Duodenal mucosa (tissue), 2 donors: ENCODE data around the gene GUSB.
"Not testable (repeated sequence)": the region's sequence is repeated elsewhere in the genome, so short reads cannot be mapped to it uniquely, and the experiment has no call there.

ENCODE experiments used
- H3K27ac ChIP-seq: one replicate; pipeline ENCODE4 v1.7.0; 2013; ENCODE audit warnings: low read depth, low read length
- H3K27me3 ChIP-seq, 2 donors: one replicate each; pipeline ENCODE4 v1.7.0; 2013; ENCODE audit warnings: low read length in 2 of 2, control low read depth in 1 of 2; ENCODE audit not compliant: insufficient read depth in 2 of 2, control insufficient read depth in 1 of 2
- H3K36me3 ChIP-seq, 2 donors: one replicate each; pipeline ENCODE4 v1.7.0; 2013; ENCODE audit warnings: low read length in 2 of 2, control low read depth in 1 of 2; ENCODE audit not compliant: insufficient read depth in 2 of 2, control insufficient read depth in 1 of 2
- H3K4me1 ChIP-seq, 2 donors: one replicate each; pipeline ENCODE4 v1.7.0; 2013; ENCODE audit warnings: low read length in 2 of 2, control low read depth in 1 of 2; ENCODE audit not compliant: insufficient read depth in 2 of 2, control insufficient read depth in 1 of 2
- H3K4me3 ChIP-seq, 2 donors: one replicate each; pipeline ENCODE4 v1.7.0; 2013; ENCODE audit warnings: low read length in 2 of 2, low read depth in 1 of 2
- H3K9ac ChIP-seq, 2 donors: one replicate each; pipeline ENCODE4 v1.7.0; 2013; ENCODE audit warnings: low read length in 2 of 2, low read depth in 1 of 2
- H3K9me3 ChIP-seq, 2 donors: one replicate each; pipeline ENCODE4 v1.7.0; 2013; ENCODE audit warnings: low read length in 2 of 2, control low read depth in 1 of 2; ENCODE audit not compliant: control insufficient read depth in 1 of 2

Gene GUSB

GRCh38 chr7:65991829-65992228 lies 9.8 kb upstream of the GUSB start:
- not testable (repeated sequence) for H3K4me3 ChIP-seq, H3K9me3 ChIP-seq, H3K27ac ChIP-seq, H3K36me3 ChIP-seq, H3K9ac ChIP-seq, H3K4me1 ChIP-seq, H3K27me3 ChIP-seq

DNA sequence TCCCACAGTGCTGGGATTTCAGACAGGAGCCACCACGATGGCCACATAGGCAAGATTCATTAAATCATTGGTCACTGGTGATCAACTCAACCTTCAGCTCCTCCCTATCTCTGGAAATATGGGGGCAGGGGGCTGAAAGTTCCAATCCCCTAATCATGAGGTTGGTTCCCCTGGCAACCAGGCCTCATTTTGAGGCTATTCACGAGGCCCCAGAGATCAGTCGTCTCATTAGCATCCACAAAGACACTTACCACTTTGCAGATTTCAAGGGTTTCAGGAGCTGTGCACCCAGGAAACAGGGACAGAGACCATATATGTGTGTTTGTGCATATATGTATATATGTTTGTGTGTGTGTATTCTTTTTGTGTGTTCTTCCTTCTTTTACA lies 7.7 kb upstream of the GUSB start:
- H3K27me3 ChIP-seq: no peaks in the 10 kb centered on the region
- no peaks in the 10 kb centered on the region for H3K4me1 ChIP-seq
- no peak overlapping the region for H3K4me3 ChIP-seq
- no peak overlapping the region for H3K27ac ChIP-seq
- no peak overlapping the region for H3K9ac ChIP-seq
- no peaks in the 10 kb centered on the region for H3K36me3 ChIP-seq
- no peaks in the 10 kb centered on the region for H3K9me3 ChIP-seq

DNA sequence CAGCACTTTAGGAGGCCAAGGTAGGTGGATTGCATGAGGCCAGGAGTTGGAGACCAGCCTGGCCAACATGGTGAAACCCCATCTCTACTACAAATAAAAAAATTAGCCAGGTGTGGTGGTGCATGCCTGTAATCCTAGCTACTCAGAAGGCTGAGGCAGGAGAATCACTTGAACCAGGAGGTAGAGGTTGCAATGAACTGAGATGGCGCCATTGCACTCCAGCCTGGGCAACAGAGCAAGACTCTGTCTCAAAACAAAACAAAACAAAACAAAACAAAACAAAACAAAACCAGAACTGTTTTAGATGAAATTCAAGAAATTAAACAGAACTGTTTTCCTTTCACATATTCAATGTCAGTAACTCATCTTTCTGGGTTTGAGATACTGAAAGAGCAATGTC lies 6.5 kb upstream of the GUSB start:
- not testable (repeated sequence) for H3K9ac ChIP-seq, H3K4me3 ChIP-seq, H3K9me3 ChIP-seq, H3K27me3 ChIP-seq, H3K4me1 ChIP-seq, H3K27ac ChIP-seq, H3K36me3 ChIP-seq

DNA sequence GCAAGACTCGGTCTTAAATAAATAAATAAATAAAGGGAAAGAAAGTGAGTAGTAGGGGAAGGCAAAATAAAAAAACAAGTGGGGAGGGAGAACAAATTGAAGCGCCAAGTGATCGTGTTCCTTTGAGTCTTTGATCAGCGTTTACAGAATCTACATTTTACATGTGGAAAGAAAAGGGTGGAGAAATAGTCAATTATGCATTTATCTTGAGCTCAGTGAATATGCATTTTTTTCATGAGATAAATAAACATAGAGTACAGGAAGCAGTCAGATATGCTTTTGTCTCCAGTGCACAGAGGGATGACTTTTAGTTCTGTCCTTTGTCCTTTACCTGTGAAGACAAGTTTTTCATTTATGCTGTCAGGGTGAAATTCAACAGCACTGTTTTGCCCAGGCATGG lies 6.1 kb upstream of the GUSB start:
- no peak overlapping the region for H3K27ac ChIP-seq
- no peak overlapping the region for H3K9ac ChIP-seq
- no peaks in the 10 kb centered on the region for H3K9me3 ChIP-seq
- H3K4me3 ChIP-seq: no peak overlapping the region
- no peaks in the 10 kb centered on the region for H3K27me3 ChIP-seq
- no peaks in the 10 kb centered on the region for H3K4me1 ChIP-seq
- H3K36me3 ChIP-seq: no peaks in the 10 kb centered on the region

DNA sequence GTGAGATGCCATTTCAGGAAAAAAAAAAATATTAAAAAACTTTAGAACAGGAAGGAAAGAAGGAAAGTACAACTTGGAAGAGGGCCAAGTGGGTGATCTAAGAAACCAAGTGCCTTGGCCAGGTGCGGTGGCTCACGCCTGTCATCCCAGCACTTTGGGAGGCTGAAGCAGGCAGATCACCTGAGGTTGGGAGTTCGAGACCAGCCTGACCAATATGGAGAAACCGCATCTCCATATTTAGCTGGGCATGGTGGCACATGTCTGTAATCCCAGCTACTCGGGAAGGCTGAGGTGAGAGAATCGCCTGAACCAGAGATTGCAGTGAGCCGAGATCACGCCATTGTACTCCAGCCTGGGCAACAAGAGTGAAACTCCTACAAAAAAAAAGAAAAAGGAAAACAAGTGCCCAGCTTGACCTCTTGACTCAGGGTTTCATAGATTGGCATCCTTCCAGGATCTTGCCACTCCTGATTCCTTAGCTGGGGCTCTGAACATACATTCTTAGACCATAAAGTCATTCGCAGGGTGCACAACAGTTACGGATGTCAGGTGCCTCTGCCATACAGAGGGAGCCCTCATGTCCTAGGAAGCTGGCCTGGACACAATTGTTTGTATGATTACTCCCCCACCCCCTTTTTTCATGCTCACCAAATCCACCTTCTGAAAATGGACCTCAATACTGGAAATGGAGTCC lies 2.1 kb upstream of the GUSB start:
- H3K27me3 ChIP-seq: no peaks in the 10 kb centered on the region
- H3K9ac ChIP-seq: no peak overlapping the region
- H3K4me3 ChIP-seq: no peak overlapping the region
- H3K27ac ChIP-seq: no peak overlapping the region
- H3K9me3 ChIP-seq: no peaks in the 10 kb centered on the region
- peaks cover 12 to 13% of the 10 kb centered on the region in 2 donors for H3K4me1 ChIP-seq
- peaks cover 3 to 8% of the 10 kb centered on the region in 2 donors for H3K36me3 ChIP-seq

- no peaks in the 10 kb centered on the region for H3K27me3 ChIP-seq
- H3K9ac ChIP-seq: peak overlapping the region; percentile 43 to 82
- peaks cover 5 to 21% of the 10 kb centered on the region in 2 donors for H3K36me3 ChIP-seq
- peak overlapping the region; percentile 70 to 82 for H3K4me3 ChIP-seq
- peaks cover 12 to 13% of the 10 kb centered on the region in 2 donors for H3K4me1 ChIP-seq
- H3K9me3 ChIP-seq: no peaks in the 10 kb centered on the region
- H3K27ac ChIP-seq: peak overlapping the region; percentile 44
Measured at GRCh38 chr7:65980478-65981250, 1.3 kb downstream of the GUSB start.

DNA sequence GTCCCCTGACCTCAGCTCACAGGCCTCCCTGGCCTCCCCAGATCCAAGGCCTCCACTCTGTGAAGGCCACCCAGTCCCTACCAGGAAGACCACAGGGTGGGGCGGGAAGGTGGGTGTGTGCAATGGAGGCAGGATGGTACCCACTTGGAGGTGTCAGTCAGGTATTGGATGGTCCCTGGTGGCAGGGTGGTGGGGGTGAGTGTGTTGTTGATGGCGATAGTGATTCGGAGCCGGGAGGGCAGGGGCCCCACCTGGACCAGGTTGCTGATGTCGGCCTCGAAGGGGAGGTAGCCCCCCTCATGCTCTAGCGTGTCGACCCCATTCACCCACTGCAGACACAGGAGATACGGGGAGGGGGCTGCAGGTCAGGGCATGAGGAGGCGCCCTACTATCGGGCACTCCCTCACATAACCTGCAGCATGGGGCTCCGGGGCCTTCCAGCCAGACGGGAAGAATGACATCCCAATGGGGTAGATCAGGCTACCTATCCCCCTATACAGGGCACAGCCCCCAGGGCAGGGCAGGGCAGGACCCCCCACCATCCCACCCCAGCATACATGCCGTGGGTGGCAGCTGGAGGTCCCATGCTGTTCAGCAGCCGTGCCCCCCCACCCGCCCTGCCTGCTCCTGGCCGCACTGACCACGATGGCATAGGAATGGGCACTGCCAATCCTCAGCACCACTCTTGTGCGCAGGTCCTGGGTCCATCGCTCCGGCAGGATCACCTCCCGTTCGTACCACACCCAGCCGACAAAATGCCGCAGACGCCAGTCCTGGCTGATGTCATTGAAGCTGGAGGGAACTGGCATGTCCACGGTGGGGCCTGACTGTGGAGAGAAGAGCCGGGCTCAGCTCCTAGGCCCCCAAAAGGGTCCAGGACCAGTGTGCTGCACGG lies 2.2 kb downstream of the GUSB start:
- Histone ChIP-seq H3K4me3 (peak overlapping the region in 1 of 2 donors; percentile 70), H3K27ac (peak overlapping the region; percentile 44), H3K36me3 (peaks cover 5 to 26% of the 10 kb centered on the region in 2 donors), H3K27me3 (no peaks in the 10 kb centered on the region), H3K4me1 (peaks cover 12 to 13% of the 10 kb centered on the region in 2 donors), H3K9me3 (no peaks in the 10 kb centered on the region), H3K9ac (peak overlapping the region in 1 of 2 donors; percentile 43)

DNA sequence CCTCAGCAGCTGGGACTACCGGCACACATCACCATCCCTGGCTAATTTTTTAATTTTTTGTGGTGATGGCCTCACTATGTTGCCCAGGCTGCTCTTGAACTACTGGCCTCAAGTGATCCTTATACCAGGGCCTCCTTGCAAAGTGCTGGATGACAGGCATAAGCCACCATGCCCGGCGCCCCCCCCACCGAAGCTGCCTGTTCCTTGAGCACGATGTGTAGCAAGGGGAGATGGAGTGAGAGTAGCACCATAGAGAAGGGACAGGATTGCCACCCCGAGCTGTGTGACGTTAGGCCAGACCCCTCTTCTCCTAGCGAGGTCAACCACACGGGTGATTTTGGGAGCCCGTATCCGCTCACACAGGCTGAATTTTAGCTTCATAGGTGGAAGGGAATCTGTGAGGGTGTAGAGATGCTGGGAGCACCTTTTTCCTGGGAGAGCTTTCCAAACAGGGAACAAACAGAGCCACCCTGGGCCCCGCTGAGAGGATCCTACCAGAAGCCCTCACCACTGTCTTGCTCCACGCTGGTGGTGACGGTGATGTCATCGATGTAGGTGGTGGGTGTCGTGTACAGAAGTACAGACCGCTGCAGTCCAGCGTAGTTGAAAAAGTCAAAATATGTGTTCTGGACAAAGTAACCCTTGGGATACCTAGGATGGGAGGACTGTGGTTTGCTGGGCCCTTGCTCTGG lies 3.0 kb downstream of the GUSB start:
- H3K9ac ChIP-seq: no peak overlapping the region
- no peak overlapping the region for H3K27ac ChIP-seq
- H3K4me1 ChIP-seq: peaks cover 12 to 13% of the 10 kb centered on the region in 2 donors
- H3K27me3 ChIP-seq: no peaks in the 10 kb centered on the region
- no peaks in the 10 kb centered on the region for H3K9me3 ChIP-seq
- peaks cover 8 to 34% of the 10 kb centered on the region in 2 donors for H3K36me3 ChIP-seq
- H3K4me3 ChIP-seq: no peak overlapping the region

- peaks cover 8 to 9% of the 10 kb centered on the region in 2 donors for H3K4me1 ChIP-seq
- H3K4me3 ChIP-seq: no peak overlapping the region
- H3K27ac ChIP-seq: no peak overlapping the region
- peaks cover 18 to 56% of the 10 kb centered on the region in 2 donors for H3K36me3 ChIP-seq
- H3K27me3 ChIP-seq: no peaks in the 10 kb centered on the region
- no peak overlapping the region for H3K9ac ChIP-seq
- H3K9me3 ChIP-seq: no peaks in the 10 kb centered on the region
Measured at GRCh38 chr7:65976659-65977196, 5.3 kb downstream of the GUSB start.
